NCI-H128 (cell line): ENCODE measurements around the gene SPECC1L.

ENCODE experiments used
- DNase-seq: peaks from one replicate; lab custom pipeline; 2025; ENCODE audit not compliant: unreplicated experiment; lab: John Stamatoyannopoulos, UW

The SPECC1L gene

GRCh38 chr22:24413271-24413670 is 142.6 kb downstream of the SPECC1L start:
- no peak for DNase-seq

DNA sequence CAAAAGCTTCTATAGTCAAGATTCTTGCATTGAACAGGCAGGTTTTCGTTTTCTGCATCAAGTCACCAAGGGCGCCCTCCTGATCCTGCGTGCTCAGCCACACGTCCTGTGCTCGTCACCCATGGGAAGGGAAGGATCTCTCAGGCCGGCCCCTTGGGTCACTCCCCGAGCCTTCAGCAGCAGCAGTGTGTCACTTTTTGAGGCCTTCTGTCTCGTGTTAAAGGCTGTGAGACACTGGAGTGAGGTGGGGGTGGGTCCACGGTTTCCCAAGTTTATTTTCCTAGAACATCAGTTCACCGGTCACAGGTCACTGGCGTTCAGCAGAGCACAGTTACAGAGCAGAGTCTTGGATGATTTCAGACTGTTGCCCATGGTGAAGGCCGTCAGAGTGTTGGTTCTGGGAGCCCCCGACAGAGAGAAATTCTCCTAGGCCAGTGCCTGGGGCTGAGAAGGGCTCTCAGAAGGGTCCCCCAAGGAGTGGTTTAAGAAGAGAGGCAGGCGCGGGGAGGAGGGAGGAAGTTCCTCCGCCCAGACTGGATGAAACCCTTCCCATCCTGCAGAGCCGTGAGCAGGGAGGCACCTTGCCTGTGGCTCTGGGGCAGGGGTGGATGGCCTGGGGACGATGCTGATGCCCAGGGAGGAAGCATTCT is 143.2 kb downstream of the SPECC1L start:
- no peak for DNase-seq

DNA sequence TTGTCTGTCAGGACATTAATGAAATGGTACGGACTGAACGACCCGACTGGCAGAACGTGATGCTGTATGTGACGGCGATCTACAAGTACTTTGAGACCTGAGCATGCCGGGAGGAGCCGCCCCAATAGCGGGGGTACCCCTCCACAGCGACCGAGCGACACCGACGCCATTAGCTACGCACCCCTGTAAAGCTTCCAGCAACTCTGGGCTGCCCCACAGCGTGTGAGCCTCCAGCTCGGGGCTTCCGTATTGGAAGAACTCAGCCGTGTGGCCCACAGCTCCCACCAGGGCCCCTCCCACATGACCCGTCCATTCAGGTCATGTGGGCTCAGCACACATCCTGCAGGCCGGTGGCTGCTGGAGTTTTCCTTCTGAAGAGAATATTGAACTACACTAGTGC is 143.9 kb downstream of the SPECC1L start:
- no peak for DNase-seq

GRCh38 chr22:24414984-24415945 is 144.6 kb downstream of the SPECC1L start:
- DNase-seq, result no peak

DNA sequence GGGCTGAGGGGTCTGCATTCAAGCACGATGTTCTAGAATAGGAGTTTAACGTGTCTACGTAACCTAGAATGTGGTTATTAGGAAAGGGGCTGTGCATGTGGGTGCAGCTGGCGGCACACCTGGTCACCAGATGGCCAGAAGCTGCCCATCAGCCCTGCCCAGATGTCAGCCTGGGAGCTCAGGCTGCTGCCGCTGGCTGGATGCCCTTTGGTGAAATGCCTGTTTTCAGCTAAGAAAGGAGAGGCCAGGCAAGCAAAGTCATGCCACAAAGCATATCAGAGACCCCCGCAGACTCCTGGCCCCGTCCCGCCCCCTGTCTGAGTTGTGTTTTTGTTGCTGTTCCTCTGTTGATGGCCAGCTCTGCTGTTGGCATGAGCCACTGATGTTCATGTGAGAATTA is 145.5 kb downstream of the SPECC1L start:
- no peak for DNase-seq

GRCh38 chr22:24416611-24417010 is 146.0 kb downstream of the SPECC1L start:
- no peak for DNase-seq

GRCh38 chr22:24417200-24417599 is 146.6 kb downstream of the SPECC1L start:
- no peak for DNase-seq

GRCh38 chr22:24417901-24418641 is 147.4 kb downstream of the SPECC1L start:
- DNase-seq, result no peak

GRCh38 chr22:24418786-24419474 is 148.3 kb downstream of the SPECC1L start:
- DNase-seq, result no peak

GRCh38 chr22:24419475-24419850 is 148.8 kb downstream of the SPECC1L start:
- DNase-seq, result no peak

- DNase-seq, result no peak
Observed at GRCh38 chr22:24420072-24420976, 149.7 kb downstream of the SPECC1L start.

DNA sequence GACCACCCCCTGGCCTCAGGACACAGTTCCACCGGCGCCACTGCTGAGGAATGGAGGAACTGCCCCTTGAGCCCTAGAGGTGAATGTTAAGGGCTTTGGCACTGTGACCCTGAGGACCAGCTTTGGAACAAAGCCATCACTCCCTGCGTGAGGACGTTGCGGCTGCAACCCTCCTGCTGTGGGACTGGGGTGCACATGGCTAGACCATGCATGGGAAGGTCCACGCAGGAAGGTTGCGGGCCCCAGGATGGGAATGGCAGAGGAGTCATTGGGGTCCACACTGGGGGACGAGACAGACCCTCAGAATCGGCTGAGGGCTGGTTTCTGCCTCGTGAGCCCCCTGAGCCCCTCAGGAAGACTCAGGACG is 150.3 kb downstream of the SPECC1L start:
- DNase-seq, result no peak

DNA sequence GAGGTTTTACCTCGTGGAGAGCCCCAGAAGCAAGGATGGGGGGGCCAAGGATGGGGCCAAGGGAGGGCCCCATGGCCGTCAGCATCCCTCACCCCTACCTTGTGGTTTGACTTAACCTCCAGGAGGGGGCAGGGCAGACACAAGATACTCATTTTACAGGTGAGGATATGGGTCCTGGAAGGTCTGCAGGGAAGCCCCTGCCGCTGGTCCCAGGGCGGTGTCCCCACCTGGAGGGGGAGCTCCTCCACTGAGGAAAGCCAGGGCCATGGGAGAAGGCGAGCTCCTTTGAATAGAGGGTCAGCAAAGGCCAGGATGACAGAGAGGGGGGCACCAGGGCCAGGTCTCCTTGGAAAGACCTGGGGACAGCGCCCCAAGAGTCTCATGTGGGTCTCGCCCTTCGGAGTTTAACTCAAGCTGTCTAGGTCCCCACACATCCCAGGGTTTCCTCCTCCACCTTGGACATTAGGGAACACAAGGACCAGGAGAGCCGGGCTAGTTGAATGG is 150.8 kb downstream of the SPECC1L start:
- DNase-seq, result no peak

- no peak for DNase-seq
Observed at GRCh38 chr22:24422102-24422665, 151.6 kb downstream of the SPECC1L start.

GRCh38 chr22:24423519-24424000 is 152.9 kb downstream of the SPECC1L start:
- no peak for DNase-seq

DNA sequence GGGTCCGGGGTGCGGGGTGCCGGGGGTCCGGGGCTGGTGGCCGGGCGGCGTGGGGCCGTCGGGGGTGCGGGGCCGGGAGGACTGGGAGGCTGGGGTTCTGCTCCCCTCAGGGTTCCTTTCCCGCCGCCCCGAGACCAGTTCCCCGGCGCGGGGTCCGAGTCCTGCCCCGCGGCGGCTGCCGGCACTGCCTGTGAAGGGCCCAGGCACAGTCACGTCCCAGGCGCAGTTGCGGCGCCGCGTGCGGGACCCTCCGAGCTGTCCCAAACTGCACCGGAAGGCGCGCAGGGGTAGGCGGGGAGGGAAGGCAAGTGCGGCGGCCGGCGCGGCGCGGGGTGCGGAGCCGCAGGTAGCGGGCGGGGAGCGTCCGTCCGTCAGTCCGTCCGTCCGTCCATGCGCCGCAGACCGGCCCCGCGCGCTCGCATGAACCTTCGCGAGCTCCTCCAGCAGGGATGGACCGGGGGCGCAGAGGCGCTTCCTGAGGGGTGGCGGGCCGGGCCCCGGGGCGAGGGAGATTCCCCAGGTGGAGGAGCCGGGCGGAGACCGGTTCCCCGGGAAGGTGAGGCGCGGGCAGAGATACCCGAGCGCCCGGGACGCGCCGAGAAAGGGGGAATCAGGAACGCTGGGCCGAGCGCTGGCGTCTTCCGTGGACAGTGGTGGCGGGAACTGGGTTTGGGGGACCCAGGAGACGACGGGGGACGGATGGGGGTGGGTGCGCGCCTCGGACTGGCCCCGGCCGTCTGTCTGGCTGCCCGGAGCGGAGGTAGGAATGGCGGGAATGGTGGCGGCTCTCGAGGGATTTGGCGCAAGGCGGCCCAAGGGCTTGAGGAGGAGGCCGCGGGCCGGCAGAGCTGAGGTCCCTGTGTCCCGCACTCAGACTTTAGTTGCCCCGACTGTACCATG is 153.6 kb downstream of the SPECC1L start:
- DNase-seq, result no peak

DNA sequence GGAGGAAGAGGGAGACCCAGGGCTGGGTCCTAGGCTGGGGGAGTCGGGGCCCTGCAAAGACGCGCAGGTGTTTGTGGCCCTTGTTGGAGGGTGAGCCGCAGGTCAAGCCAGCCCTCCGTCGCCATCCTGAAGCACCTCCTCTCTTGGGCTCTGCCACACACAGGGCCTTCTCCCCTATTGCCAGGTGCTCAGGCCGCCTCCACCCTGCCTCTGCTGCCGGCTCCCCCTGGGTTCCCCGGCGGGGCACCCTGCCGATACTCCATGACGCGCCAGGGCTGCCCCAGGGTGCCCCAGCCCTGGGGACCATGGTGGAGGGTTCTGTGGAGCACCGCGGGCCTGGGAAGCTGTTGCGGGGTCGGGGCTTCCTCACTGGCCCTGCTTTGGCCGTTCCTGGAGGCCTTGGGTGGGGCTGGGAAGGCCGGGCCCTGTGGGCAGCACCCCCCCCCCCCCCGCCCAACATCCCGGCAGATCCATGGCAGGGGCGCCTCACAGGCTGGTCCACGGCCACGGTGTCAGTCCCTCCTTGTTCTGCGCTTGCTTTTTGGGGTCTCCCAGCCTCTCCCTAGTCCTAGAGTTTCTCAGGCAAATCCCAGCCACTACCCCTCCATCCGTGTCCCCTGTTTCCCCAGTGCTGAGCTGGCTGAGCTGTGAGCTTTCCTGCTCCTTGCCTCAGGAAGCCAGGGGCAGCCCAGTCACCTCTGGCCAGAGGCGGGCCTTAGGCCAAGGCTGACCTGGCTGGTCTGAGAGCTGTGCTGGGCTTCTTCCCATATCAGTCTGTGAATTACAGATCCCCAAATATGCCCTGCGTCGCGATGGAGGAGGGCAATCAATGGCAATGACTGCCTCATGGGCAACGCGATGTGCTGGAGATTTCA is 154.5 kb downstream of the SPECC1L start:
- DNase-seq, result no peak
